Measurements from ENCODE around the gene NCOA5. TPM values are rescaled to one million over a fixed set of nuclear protein-coding genes. Genes with fewer than 3 reads are reported as not detected.

Gene NCOA5
- total RNA-seq, 1 donor from 2014 or later, result 42.9 TPM

- no peak overlapping the region for H3K27ac Mint-ChIP-seq (ENCODE audit: unreplicated experiment)
- H3K9me3 Mint-ChIP-seq (ENCODE audit: unreplicated experiment), result peaks cover 10% of the 10 kb centered on the region
- H3K4me3 Mint-ChIP-seq (ENCODE audit: unreplicated experiment), result no peak overlapping the region
- peaks cover 7% of the 10 kb centered on the region for H3K36me3 Mint-ChIP-seq (ENCODE audit: unreplicated experiment)
- DNase-seq, result no peak
- peaks cover 6% of the 10 kb centered on the region for H3K4me1 Mint-ChIP-seq (ENCODE audit: low read depth, unreplicated experiment)
- no peak for TF ChIP-seq CTCF (IDR thresholded peaks at IDR 0.05; ENCODE audit: partially characterized antibody, unreplicated experiment)
- peaks cover 6% of the 10 kb centered on the region for H3K27me3 Mint-ChIP-seq (ENCODE audit: unreplicated experiment)
These were observed 24.7 kb upstream of the NCOA5 start for GRCh38 chr20:46114449-46114848.

GRCh38 chr20:46113113-46113470 is 23.3 kb upstream of the NCOA5 start:
- Mint-ChIP-seq H3K9me3 (ENCODE audit: unreplicated experiment) (peaks cover 10% of the 10 kb centered on the region), H3K27me3 (ENCODE audit: unreplicated experiment) (peaks cover 6% of the 10 kb centered on the region), H3K36me3 (ENCODE audit: unreplicated experiment) (peaks cover 7% of the 10 kb centered on the region), H3K4me1 (ENCODE audit: low read depth, unreplicated experiment) (peaks cover 6% of the 10 kb centered on the region), H3K27ac (ENCODE audit: unreplicated experiment) (no peak overlapping the region), H3K4me3 (ENCODE audit: unreplicated experiment) (no peak overlapping the region)
- no peak for DNase-seq
- TF ChIP-seq CTCF (IDR thresholded peaks at IDR 0.05; ENCODE audit: partially characterized antibody, unreplicated experiment), result no peak

GRCh38 chr20:46112430-46113112 is 22.8 kb upstream of the NCOA5 start:
- TF ChIP-seq CTCF (IDR thresholded peaks at IDR 0.05; ENCODE audit: partially characterized antibody, unreplicated experiment), result no peak
- Mint-ChIP-seq H3K27me3 (ENCODE audit: unreplicated experiment) (peaks cover 6% of the 10 kb centered on the region), H3K9me3 (ENCODE audit: unreplicated experiment) (peaks cover 10% of the 10 kb centered on the region), H3K4me1 (ENCODE audit: low read depth, unreplicated experiment) (peaks cover 6% of the 10 kb centered on the region), H3K4me3 (ENCODE audit: unreplicated experiment) (no peak overlapping the region), H3K27ac (ENCODE audit: unreplicated experiment) (no peak overlapping the region), H3K36me3 (ENCODE audit: unreplicated experiment) (peaks cover 7% of the 10 kb centered on the region)
- DNase-seq, result no peak

- H3K27me3 Mint-ChIP-seq (ENCODE audit: unreplicated experiment), result peaks cover 6% of the 10 kb centered on the region
These were observed 22.1 kb upstream of the NCOA5 start for GRCh38 chr20:46111836-46112212.

More at GRCh38 chr20:46111836-46112212, 22.1 kb upstream of the NCOA5 start:
- H3K9me3 Mint-ChIP-seq (ENCODE audit: unreplicated experiment), result peaks cover 10% of the 10 kb centered on the region
- H3K36me3 Mint-ChIP-seq (ENCODE audit: unreplicated experiment), result peaks cover 7% of the 10 kb centered on the region
- peaks cover 6% of the 10 kb centered on the region for H3K4me1 Mint-ChIP-seq (ENCODE audit: low read depth, unreplicated experiment)
- no peak for TF ChIP-seq CTCF (IDR thresholded peaks at IDR 0.05; ENCODE audit: partially characterized antibody, unreplicated experiment)
- H3K4me3 Mint-ChIP-seq (ENCODE audit: unreplicated experiment), result no peak overlapping the region
- no peak overlapping the region for H3K27ac Mint-ChIP-seq (ENCODE audit: unreplicated experiment)
- no peak for DNase-seq
